Neural cell (in vitro differentiated cells): Measurements from ENCODE around the gene DBH.

Source experiments
- EP300 ChIP-seq: fragments of 450-650 bp; conservative IDR thresholded peaks from 2 replicates; pipeline ENCODE4 v1.6.1; 2014; ENCODE audit warnings: antibody characterized with exemption, mild to moderate bottlenecking, moderate library complexity; ENCODE audit not compliant: poor library complexity, severe bottlenecking
- RAD21 ChIP-seq: fragments of 450-650 bp; conservative IDR thresholded peaks from 2 replicates; pipeline ENCODE4 v1.6.1; 2014; ENCODE audit warnings: antibody characterized with exemption, mild to moderate bottlenecking, moderate library complexity
- TF ChIP-seq, protein P1 (sequence below): fragments of 450-650 bp; IDR thresholded peaks from 2 replicates; pipeline ENCODE4 v1.5.1; 2014; ENCODE audit warnings: antibody characterized with exemption, mild to moderate bottlenecking, moderate library complexity; ENCODE audit not compliant: poor library complexity, severe bottlenecking

DNA sequence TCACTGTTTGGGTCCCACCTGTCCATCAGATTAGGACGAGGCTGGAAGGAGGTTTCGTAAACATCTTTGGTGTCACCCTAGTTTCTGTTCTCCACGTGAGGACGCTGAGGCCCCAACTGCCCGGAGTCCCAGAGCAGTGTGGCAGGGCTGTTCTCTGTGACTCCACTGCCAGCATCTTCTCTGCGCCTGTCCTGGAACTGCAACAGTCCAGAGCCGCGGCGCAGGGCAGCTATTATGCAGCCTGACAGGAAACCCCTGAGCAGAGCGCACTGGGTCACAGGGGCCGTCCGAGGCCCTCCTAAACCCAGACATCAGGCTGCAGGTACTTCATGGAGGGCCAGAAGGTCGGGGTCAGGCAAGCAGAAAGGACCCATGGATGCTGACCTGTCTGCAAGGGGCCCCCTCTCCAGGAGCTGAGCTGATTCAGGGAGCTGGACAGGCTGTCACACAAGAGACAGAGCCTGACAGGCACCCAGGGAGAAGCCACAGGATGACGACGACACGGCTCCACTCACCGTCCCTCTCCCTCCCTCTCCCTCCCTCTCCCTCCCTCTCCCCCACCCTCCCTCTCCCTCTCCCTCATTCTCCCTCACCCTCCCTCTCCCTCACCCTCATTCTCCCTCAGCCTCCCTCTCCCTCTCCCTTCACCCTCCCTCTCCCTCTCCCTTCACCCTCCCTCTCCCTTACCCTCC is 31.7 kb downstream of the DBH start:
- TF ChIP-seq, protein P1, sequence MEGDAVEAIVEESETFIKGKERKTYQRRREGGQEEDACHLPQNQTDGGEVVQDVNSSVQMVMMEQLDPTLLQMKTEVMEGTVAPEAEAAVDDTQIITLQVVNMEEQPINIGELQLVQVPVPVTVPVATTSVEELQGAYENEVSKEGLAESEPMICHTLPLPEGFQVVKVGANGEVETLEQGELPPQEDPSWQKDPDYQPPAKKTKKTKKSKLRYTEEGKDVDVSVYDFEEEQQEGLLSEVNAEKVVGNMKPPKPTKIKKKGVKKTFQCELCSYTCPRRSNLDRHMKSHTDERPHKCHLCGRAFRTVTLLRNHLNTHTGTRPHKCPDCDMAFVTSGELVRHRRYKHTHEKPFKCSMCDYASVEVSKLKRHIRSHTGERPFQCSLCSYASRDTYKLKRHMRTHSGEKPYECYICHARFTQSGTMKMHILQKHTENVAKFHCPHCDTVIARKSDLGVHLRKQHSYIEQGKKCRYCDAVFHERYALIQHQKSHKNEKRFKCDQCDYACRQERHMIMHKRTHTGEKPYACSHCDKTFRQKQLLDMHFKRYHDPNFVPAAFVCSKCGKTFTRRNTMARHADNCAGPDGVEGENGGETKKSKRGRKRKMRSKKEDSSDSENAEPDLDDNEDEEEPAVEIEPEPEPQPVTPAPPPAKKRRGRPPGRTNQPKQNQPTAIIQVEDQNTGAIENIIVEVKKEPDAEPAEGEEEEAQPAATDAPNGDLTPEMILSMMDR = no peak
- TF ChIP-seq EP300 = no peak
- no peak for TF ChIP-seq RAD21
